GM12872 (cell line): ENCODE data around the gene FGG.

Experiments used
- CTCF ChIP-seq: IDR thresholded peaks from 3 replicates; pipeline ENCODE4 v1.5.1; 2011; ENCODE audit warnings: low read depth, mild to moderate bottlenecking, low read length, moderate library complexity; ENCODE audit not compliant: insufficient read depth

The FGG gene

GRCh38 chr4:154620111-154620510 lies 7.7 kb upstream of the FGG start:
- TF ChIP-seq CTCF, result no peak

GRCh38 chr4:154618708-154619315 lies 6.4 kb upstream of the FGG start:
- TF ChIP-seq CTCF, result peak; percentile 75

GRCh38 chr4:154617820-154618317 lies 5.4 kb upstream of the FGG start:
- TF ChIP-seq CTCF, result no peak

GRCh38 chr4:154616731-154617130 lies 4.3 kb upstream of the FGG start:
- TF ChIP-seq CTCF, result no peak

- no peak for TF ChIP-seq CTCF
Observed at GRCh38 chr4:154616287-154616686, 3.8 kb upstream of the FGG start.

GRCh38 chr4:154615211-154615610 lies 2.8 kb upstream of the FGG start:
- TF ChIP-seq CTCF, result no peak

GRCh38 chr4:154614306-154614705 lies 1.9 kb upstream of the FGG start:
- TF ChIP-seq CTCF, result no peak
